GM12891 (cell line): ENCODE results near the gene FHIT.

Source experiments
- DNase-seq: peaks from one replicate; pipeline ENCODE4 v3.0.0; 2011; ENCODE audit warnings: low spot score; ENCODE audit not compliant: insufficient read length
- FAIRE-seq: peaks from 2 replicates; lab custom pipeline; 2011; peaks lifted over from hg19 to GRCh38; lab: Jason Lieb, UNC
- PAX5 ChIP-seq: IDR thresholded peaks from 2 replicates; pipeline ENCODE4 v1.6.1; 2011; ENCODE audit warnings: low read length, moderate library complexity, mild to moderate bottlenecking; ENCODE audit not compliant: insufficient read depth, severe bottlenecking
- POLR2A ChIP-seq: IDR thresholded peaks from 2 replicates; pipeline ENCODE4 v1.6.1; 2011; ENCODE audit warnings: low read depth, low read length, control low read depth
- POLR2AphosphoS5 ChIP-seq: IDR thresholded peaks from 2 replicates; pipeline ENCODE4 v1.6.1; 2011; ENCODE audit warnings: low read depth, low read length, control low read depth
- POU2F2 ChIP-seq: IDR thresholded peaks from 2 replicates; pipeline ENCODE4 v1.6.1; 2011; ENCODE audit warnings: low read depth, mild to moderate bottlenecking, control low read depth, low read length, moderate library complexity
- SPI1 ChIP-seq: IDR thresholded peaks from 2 replicates; pipeline ENCODE4 v1.6.1; 2011; ENCODE audit warnings: low read depth, low read length, control low read depth
- TAF1 ChIP-seq: IDR thresholded peaks from 2 replicates; pipeline ENCODE4 v1.6.1; 2011; ENCODE audit warnings: low read depth, low read length, control low read depth

The FHIT gene

DNA sequence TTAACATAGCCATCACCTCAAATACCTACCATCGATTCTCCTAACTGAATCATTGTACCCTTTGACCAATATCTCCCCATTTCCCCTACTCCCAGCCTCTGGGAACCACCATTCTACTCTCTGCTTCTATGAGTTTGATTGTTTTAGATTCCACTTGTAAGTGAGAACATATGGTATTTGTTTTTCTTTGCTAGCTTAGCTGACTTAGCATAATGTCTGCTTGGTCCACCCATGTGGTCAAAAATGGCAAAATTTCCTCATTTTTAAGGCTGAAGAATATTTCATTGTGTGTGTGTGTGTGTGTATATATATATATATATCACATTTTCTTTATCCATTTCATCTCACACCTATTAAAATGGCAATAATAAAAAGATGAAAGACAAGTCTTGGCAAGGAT lies 469.3 kb downstream of the FHIT start:
- TF ChIP-seq POU2F2 = no peak
- no peak for TF ChIP-seq PAX5
- TF ChIP-seq SPI1 = no peak
- TF ChIP-seq TAF1 = no peak
- no peak for TF ChIP-seq POLR2A
- no peak for TF ChIP-seq POLR2AphosphoS5
- no peak for FAIRE-seq

DNA sequence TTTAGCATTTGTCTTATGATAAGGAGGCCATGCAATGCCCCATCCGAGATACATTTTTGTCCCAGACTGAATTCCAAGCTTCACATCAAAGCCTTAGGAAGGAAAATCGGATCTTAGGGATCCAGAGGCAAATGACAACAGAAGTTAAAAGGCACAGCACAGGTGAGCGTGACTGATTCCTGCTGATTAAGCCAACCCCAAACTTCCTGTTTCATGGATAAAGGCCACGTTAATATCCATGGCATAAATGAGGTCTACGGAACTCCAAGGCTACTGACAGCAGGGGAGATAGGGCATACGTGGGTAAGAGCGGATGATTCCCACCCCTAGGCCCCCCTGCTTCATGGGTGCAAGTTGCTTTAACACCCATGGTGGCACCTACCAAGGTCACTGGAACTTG lies 471.6 kb downstream of the FHIT start:
- TF ChIP-seq SPI1 (no peak), TAF1 (no peak), PAX5 (no peak), POU2F2 (no peak)
- DNase-seq (no peak), FAIRE-seq (no peak)

More for the DNA sequence above, 469.3 kb downstream of the FHIT start:
- DNase-seq = no peak

DNA sequence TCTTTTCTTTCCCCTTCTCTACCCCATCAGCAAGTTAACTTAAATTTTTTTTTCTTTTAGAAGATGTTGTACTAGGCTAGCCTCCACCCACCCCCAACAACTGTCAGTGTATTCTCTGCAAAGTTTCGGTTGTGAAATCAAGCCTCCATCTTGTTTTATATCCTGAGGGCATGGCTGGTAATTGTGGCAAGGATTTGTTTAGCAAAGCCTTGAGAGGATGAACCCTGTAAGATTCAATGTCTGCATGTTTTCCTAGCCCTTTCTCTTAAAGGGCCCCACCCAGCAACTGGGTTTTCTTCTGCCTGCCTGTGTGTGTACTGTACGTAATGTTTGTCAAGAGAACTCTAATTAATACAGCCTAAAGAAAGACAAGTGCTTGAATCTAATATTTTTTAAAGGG lies 475.3 kb downstream of the FHIT start:
- DNase-seq (no peak), FAIRE-seq (no peak)
- TF ChIP-seq POU2F2 (no peak), SPI1 (no peak), POLR2A (no peak), POLR2AphosphoS5 (no peak), TAF1 (no peak), PAX5 (no peak)

DNA sequence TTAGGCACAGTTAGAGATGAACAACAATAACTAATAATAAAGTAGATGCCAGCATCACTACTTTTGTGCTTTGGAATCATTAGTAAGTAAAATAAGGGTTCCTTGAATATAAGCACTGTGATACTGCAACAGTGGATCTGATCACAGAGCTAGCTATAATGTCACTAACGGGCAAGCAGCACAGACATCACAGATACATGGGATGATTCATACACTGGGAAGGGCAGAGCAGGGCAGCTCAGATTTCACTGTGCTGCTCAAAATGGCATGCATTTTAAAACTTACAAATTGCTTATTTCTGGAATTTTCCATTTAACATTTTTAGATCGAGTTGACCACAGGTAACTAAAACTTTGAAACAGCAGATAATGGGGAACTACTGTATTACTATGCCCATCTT lies 476.6 kb downstream of the FHIT start:
- FAIRE-seq (no peak), DNase-seq (no peak)
- no peak for TF ChIP-seq POU2F2
- TF ChIP-seq POLR2AphosphoS5 = no peak
- no peak for TF ChIP-seq PAX5
- TF ChIP-seq TAF1 = no peak
- no peak for TF ChIP-seq SPI1
- no peak for TF ChIP-seq POLR2A

DNA sequence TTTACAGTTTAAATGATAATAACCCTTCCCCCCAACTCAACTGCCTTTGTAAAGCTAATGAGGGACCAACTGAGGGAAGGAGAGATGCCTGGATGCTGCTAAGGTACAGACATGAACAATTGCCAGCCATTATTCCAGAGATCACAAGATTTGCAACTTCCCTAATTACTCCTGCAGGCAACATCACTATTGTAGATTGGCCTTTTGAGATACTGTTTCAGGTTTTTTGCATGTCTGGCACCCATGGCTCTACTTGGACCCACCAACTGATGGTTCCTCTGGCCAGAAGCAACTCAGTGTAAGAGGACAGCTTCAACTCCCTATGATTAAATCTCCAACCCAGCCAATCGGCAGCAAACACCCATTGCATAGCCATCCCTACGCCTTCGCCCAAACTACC lies 478.7 kb downstream of the FHIT start:
- FAIRE-seq (no peak), DNase-seq (no peak)
- TF ChIP-seq POU2F2 = no peak
- TF ChIP-seq PAX5 = no peak
- TF ChIP-seq POLR2A = no peak
- TF ChIP-seq SPI1 = no peak
- TF ChIP-seq TAF1 = no peak
- no peak for TF ChIP-seq POLR2AphosphoS5

DNA sequence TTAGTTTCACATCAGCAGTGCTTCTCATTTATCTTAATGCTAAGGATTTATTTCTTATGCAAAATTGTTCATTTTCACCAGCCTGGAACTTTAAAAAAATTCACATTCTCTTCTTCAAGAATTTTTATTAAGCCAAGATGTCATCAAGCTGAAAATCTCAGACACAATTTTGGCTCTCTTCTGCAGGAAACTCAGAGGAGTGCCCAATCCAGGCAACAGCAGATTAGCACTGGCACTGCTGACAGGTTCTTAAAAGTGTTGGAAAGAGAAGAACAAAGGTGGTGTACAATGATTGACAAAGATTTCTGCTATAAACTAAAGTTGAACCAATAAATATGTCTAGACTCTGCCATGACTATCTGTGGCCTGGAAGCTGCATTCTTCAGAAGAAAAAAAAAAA lies 479.5 kb downstream of the FHIT start:
- no peak for TF ChIP-seq POU2F2
- TF ChIP-seq SPI1 = no peak
- TF ChIP-seq POLR2A = no peak
- no peak for TF ChIP-seq TAF1
- no peak for TF ChIP-seq POLR2AphosphoS5
- no peak for TF ChIP-seq PAX5
- DNase-seq (no peak), FAIRE-seq (no peak)

DNA sequence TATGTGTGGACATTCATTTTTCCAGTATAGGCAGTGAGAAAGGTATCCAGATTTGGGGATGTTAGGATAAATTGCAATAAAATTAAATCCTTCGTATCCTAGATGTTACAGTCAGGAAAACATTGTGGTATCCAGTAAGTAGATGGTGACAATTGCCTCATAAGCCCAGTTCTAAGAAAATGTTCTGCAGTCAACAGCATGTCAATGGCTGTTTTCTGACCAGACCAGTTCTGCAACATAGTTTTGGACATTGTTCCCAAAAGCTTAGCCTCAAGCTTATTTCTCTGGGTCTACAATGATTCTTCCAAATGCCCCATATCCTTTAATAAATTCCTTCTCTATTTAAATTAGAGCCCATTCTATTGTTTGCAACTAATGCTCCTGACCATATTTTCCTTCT lies 480.7 kb downstream of the FHIT start:
- TF ChIP-seq TAF1 = no peak
- TF ChIP-seq POLR2AphosphoS5 = no peak
- TF ChIP-seq SPI1 = no peak
- TF ChIP-seq POLR2A = no peak
- no peak for TF ChIP-seq PAX5
- TF ChIP-seq POU2F2 = no peak
- FAIRE-seq = no peak
- DNase-seq = no peak

DNA sequence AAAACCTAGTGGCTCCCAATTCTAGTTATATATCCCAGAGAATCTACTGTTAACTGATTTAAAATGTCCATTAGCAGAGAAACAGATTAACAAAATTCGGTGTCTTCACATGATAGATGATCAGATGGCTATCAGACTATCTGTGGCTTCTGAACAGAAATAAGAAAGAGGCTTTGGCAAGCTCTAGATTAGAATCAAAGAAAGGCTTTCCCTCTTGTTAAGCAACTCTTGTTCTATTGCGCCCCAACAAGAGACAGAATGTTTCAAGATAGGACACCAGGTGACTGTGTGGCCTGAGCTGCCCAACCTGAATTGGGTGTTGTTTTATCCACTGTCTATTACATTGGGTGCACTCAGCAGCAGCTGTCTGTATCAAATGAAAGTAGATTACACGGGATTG lies 483.7 kb downstream of the FHIT start:
- no peak for FAIRE-seq
- no peak for TF ChIP-seq POLR2AphosphoS5
- no peak for TF ChIP-seq SPI1
- no peak for TF ChIP-seq PAX5
- TF ChIP-seq POLR2A = no peak
- TF ChIP-seq TAF1 = no peak
- TF ChIP-seq POU2F2 = no peak
- DNase-seq = no peak

DNA sequence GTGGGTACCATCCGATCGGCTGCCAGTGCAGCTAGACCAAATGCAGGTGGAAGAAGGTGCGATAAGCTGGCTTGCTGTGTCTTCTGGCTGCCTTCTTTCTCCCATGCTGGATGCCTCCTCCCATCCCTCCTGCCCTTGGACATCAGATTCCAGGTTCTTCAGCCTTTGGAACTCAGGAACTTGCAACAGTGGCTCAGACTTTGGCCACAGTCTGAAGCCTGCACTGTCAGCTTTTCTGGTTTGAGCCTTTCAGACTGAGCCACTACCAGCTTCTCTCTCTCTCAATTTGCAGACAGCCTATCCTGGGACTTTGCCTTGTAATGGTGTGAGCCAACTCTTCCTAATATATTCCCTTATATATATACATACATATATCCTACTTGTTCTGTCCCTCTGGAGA lies 485.5 kb downstream of the FHIT start:
- FAIRE-seq = no peak
- DNase-seq = no peak
- TF ChIP-seq POLR2AphosphoS5 = no peak
- no peak for TF ChIP-seq SPI1
- TF ChIP-seq TAF1 = no peak
- no peak for TF ChIP-seq POU2F2
- TF ChIP-seq PAX5 = no peak
- TF ChIP-seq POLR2A = no peak

DNA sequence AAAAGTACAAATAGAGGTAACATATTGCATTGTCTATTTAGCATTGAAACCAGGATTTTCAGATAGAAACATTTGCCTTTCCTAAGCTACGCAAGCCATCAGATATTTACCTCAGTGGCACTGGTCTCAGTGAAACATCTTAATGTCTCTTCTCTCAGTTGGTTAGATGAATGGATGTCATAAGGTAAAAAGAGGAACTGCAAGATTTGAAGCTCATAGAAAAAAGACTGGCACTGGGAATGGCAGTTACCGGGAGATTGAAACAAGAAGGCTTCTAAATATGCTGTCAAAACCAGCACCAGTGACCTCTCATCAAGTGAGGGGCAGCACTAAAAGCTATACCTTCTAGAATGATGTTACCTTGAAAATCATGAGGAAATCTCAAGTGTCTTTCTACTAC lies 486.4 kb downstream of the FHIT start:
- no peak for TF ChIP-seq TAF1
- TF ChIP-seq POLR2A = no peak
- TF ChIP-seq SPI1 = peak; percentile 55; the same call in 1 of the 2 replicates
- no peak for DNase-seq
- no peak for FAIRE-seq

DNA sequence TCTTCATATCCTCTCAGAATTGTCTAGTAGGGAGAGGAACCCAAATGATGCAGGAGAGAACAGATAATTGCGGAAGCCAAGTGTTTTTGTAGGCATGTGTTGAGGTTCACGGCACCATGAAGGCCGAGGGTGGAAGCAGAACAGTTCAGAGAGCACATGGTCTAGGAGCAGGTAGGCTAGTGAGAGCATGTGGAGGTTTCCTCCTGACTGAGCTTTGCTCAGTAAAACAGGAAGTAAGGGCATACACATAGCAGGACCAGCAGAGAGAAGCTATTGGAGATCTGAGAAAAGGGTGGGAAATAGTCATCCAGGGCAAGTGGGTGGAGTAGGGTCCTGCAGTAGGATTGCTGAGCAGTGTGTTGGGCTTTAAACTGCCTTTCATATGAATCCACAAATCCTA lies 491.1 kb downstream of the FHIT start:
- TF ChIP-seq TAF1 (no peak), POLR2AphosphoS5 (no peak), PAX5 (no peak), POLR2A (no peak), POU2F2 (no peak), SPI1 (no peak)
- FAIRE-seq (no peak), DNase-seq (no peak)
